NCI-H82 treated with DMSO at 0.1 percent for 48 hours (cell line): ENCODE results near the gene C16orf78.

Experiments used
- DNase-seq: peaks from one replicate; lab custom pipeline; 2025; ENCODE audit not compliant: unreplicated experiment; lab: John Stamatoyannopoulos, UW

C16orf78 gene

DNA sequence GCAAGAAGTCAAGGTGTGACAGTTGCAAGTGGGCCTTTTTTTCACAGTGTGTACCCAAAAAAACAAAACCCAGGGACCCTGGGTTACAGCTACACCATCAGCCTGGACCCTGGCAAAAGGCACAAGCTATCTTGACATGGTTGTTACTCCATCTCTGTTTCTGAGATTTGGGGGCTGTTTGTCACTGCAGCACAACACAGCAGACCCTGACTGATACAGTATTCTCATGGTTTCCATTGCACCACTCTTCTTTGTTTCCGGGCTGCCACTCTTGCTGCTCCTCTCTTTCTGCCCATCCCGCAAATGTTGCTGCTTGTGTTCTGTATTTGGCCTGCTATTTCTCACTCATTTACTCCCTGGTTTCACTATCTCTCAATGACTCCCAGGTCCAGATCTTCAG lies 55.2 kb downstream of the C16orf78 start:
- DNase-seq: no peak

DNA sequence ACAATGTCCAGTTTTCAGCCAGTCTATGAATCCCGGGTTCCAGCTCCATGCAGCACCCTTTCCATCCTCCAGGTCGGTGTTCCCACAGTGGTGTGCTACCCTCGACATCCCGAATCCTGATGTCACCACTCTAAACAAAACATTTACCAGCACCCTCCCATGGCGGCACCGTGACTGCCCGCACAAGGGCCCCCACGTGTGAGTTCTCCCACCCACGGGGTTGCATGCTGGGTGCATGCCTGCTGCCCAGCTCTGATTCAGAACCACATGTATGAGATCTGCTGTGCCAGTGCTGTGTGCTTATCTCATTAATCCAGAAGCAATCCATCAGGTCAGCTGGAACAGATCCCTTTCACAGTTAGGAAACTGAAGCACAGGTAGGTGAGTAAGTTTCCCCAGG lies 57.4 kb downstream of the C16orf78 start:
- DNase-seq: no peak

DNA sequence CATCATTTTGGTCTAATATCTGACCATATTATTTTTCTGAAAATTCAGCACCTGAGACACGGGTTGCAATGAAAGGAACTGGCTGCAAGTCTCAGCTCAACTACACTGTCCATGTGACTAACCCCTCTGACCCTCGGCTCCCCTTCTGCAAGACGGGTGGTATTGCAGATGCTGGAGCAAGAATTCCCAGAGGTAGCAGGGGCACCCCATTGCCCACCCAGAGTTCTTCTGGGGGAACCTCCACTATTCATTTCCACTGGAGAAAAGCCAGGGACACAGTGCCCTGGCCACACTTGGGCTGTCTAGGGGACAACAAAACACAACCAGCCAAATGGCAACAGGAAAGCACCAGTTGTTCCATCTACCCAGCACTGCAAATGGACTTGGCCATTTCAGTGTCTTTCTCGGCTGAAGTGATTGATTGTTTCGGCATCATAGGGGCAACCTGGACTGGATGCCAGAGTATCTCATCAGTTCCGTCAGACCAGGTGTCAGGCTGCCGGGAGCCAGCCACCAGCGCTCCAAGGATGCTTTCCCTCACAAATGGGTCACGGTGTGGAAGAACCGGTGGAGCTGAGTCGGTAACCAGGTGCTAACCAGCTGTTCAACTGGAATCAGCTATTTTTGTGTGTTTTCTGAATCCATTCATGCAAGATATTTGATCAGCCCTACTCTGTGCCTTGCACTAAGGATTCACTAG lies 58.1 kb downstream of the C16orf78 start:
- DNase-seq: no peak

DNA sequence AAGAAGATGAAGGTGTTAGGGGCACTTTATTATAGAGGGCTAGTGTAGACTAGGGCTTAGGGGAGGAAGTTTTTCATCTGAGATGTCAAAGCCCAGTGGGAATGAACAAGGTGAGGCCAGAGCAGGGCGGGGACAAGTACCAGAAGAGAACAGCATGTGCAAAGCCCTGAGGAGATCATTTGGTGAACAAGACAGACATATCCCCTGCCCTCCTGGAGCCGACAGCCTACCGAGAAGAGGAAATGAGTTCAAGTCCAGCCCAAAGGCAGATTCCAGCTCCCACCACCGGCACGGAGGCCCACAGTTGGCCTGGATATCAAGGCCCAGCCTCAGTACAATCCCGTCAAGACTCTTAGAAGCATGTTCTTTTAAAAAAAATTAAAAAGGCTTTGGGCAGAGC lies 61.1 kb downstream of the C16orf78 start:
- DNase-seq: no peak

DNA sequence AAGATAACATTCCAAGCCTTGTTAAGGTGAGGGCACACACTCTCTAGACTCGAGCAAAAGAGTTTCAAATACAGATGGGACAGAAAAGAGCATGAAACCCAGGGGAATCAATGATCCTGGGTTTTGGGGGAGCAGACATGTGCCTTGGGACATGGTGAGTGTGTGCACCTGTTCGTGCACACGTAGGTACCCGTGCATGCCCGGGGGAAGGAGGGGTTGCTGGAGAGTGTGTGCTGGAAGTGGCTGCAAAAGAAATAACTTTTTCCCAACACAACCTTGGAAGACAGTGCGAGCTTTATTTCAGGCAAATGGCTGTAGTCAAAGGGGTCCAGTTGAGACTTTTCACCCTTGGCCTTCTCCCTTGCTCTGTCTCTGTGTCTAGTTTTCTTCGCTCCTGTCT lies 62.6 kb downstream of the C16orf78 start:
- DNase-seq: no peak

DNA sequence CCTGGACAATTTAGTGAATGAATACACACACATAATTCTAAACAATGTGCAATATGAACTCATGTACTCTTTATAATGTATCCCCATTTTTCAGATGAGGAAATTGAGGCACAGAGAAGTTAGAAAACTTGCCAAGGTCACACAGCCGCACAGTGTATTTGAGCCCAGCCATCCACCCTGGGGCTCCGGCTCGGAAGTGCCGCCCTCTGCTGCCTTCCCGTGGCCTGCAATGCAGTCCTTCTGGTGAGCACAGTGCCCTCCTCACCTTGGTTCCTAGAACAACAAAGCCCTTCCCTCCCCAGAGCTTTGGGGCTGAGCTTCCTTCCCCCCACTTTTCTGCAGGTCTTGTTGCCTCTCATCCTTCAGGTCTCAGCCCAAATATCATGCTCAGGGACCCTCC lies 63.7 kb downstream of the C16orf78 start:
- no peak for DNase-seq

DNA sequence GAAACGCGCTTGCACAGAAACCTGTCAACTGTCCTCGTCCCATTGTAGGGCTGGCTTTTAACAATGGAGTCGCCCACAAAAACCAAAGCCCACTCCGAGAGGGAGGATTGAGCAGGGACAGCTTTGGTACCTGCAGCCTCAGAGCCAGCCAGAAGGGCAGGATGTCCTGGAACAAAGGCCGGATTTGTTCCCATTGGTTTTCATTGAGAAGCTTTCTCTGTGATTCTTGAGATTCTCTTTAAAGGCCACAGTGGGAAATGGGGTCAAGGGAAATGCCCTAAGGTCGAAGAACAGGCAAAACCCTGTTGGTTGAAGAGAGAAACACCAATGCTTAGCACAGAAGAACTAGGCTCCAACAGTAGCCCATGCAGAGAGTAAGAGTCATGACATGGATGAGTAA lies 65.4 kb downstream of the C16orf78 start:
- DNase-seq: no peak

DNA sequence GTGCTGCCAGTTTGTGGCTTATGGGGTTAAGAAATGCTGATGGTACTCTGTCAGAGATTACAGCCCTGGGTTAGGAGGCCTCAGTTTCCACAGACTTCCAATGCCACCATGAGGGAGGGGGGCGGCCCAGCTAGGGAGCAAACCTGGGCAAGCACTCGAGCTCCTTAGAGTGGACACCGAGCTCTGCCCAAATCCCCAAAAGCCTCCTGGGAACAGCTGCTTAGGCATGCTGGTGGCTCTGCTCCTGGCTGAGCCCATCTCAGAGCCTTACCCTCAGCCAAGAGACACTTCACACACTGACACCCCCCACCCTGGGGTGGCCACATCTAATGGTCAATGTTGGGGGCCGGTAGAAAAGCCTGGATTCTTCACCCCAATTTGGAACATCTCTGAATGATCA lies 66.1 kb downstream of the C16orf78 start:
- no peak for DNase-seq

DNA sequence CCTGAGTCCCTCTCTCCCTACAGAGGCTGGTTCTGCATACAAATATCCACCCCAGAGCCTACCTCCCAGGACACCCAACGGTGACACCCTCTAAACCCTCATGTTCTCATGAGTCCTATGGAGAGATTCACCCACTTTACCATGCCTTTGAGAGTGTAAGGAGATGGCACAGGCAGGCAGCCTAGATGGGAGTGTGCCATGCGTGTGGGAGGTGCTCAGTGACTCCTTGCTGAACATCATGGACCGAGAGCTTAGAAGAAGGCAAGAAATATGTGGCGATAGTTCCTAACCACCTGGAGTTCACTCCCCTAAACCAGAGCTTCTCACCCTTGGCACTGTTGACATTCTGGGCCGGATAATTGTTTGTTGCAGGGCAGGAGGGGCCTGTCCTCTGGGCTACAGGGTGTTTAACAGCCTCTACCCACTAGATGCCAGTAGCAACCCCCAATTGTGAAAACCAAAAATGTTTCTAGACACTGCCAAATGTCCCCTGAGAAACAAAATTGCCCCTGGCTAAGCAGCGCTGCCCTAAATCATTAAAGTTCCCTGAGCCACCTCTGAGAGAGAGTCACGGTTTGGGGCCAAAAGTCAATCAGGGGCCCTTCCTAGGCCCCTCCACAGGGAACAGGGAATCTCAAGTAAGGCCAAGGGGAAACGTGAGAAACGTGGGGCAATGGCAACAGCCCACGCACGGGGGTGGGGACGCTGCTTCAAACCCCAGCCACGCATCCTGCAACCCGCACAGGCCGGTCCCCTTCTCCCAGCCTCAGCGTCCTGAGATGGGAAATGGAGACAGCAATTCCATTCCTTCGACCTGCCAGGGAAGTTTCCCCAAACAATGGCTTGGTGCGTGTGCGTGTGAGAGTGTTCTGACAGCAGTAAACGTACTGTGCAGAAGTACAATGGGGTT lies 66.8 kb downstream of the C16orf78 start:
- DNase-seq: no peak

DNA sequence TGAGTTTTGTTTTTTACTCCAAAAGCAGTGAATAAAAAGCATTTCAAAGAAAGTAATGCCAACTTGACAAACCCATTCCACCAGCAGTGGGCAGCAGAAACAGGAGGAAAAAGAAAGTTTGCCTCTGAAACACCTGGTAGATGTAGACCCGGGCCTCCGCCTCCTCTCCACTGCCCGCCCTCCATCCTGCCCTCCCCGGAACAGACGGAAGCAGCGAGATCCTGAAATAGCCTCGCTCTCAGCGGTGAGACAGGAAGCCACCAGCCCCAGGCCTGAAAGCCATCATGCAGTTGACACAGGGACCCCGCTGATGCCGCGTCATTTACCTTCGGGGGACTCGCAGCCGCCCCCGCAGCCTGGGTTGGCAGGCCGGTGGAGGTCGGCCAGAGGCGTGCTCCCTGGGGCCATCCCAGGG lies 67.8 kb downstream of the C16orf78 start:
- no peak for DNase-seq

DNA sequence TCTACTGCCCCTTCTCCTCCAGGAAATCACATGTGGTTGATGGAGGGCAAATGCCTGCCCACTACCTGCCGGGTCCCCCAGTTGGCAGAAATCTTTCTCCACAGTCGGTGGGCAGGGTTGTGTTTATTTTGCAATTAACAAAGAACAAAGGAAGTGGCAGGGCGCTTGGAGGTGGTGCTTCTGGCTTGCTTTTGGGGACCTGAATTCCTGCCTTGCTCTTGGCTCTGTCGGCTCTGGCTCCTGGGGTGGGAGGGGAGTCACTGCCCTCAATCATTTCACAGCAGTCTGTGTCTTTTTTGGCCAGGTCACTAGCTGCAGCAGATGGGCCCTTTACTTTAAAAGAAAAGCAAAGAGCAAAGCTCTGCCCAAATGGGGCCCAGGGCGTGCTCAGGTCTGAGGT lies 69.2 kb downstream of the C16orf78 start:
- no peak for DNase-seq

DNA sequence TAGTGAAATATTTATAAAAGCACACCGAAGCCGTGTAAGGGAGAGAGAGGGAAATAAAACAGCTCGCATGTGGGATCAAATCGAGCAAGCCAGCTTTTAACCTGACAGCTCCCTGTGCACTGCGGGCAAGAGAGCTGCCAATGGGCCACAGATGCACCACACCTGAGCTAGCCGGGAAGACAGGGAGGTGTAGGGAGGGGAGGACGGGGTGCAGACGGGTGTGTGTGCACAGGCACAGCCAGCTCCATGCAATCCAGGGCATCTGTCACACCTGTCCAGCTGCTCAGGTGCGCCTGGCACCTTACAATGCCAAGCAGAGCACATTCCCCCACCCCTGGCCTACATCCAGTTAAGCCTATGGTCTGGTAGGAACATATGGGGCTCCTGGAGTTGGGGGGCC lies 70.0 kb downstream of the C16orf78 start:
- no peak for DNase-seq

DNA sequence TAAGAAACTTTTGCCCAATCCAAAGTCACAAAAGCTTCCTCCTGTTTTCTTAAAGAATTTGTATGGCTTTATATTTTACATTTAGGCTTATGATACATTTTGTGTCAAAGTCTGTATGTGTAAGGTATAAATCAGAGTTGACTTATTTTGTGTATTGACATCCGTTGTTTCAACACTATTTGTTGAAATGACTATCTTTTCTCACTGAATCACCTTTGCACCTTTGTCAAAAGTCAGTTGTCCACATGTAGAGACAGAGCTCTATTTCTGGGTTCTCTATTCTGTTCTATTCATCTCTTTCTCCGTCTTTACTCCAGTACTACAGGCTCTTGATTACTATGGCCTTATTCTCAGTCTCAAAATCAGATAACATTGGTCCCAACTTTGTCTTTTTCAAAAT lies 73.2 kb downstream of the C16orf78 start:
- no peak for DNase-seq
